Measurements from ENCODE around the gene TMIGD1. TPM values are rescaled to one million over a fixed set of nuclear protein-coding genes. Genes with fewer than 3 reads are reported as not detected.
"Not testable (repeated sequence)": the region's sequence is repeated elsewhere in the genome, so short reads cannot be mapped to it uniquely, and the experiment has no call there.

Gene TMIGD1
- total RNA-seq, 1 experiment from 2014 or later: not detected

- no peak for DNase-seq (ENCODE audit: low spot score)
Measured at GRCh38 chr17:30358055-30358760, 24.4 kb upstream of the TMIGD1 start.

DNA sequence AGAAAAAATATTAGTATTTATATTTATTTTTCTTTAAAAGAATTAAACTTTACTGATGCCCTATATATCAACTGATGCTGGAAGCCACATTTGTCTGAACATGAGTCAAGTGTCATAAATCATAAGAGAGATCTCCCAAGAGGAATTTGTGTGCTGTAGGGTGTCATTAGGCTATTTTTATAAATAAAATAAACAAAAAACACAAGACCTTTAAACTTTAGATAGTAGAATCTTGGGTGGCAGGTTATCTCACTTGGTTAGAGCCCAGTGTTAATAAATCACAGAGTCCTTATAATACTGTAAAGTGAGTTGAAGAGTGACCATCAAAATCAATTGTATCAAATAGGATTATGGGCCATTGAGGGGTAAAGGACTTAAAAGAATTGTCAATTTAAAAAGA lies 23.6 kb upstream of the TMIGD1 start:
- no peak for DNase-seq (ENCODE audit: low spot score)

DNA sequence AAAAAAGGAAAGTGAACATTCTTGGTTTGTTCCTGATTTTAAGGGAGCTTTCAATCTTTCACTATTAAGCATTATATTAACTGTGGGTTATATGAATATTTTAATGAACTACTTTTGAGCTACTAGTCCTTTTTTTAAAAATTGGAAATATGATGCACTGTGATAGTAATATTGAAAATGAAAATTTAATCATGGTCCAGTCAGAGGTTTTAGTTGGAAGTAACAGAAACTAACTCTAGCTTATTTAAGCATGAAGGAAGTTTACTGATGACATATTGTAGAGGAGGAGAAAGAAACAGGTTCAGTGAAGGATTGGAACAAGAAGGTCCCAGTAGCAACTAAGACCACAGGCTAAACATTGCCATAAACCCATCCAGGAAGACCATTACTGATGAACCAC lies 20.8 kb upstream of the TMIGD1 start:
- no peak for DNase-seq (ENCODE audit: low spot score)

DNA sequence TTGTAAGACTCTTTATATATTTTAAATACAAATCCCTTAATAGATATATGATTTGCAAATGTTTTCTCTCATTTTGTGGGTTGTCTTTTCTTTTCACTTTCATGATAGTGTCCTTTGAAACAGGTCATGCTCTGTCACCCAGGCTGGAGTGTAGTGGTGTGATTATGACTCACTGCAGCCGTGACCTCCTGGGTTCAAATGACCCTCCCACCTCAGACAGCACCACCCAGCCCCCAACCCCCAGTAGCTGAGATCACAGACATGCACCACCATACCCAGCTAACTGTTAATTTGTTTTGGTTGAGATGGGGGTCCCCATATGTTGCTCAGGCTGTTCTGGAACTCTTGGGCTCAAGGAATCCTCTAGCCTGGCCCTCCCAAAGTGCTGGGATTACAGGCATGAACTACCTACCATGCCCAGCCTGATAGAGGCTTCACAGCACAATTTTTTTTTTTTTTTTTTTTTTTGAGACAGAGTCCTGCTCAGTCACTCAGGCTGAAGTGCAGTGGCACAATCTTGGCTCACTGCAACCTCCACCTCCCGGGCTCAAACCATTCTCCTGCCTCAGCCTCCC lies 18.5 kb upstream of the TMIGD1 start:
- no peak for DNase-seq (ENCODE audit: low spot score)

GRCh38 chr17:30351735-30352134 lies 17.9 kb upstream of the TMIGD1 start:
- DNase-seq (ENCODE audit: low spot score): no peak

DNA sequence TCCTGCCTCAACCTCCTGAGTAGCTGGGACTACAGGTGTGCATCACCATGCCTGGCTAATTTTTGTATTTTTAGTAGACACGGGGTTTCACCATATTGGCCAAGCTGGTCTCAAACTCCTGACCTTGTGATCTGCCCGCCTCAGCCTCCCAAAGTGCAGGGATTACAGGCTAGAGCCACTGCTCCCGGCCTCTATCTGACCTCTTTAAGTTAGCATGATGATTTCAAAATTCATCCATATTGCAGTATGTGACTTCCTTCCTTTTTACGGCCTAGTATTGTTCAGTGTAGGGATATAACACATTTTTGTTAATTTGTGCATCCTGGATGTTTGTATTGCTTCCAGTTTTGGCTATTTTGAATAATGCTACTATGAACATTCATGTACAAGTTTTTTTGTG lies 17.4 kb upstream of the TMIGD1 start:
- not testable (repeated sequence) for DNase-seq (ENCODE audit: low spot score)

DNA sequence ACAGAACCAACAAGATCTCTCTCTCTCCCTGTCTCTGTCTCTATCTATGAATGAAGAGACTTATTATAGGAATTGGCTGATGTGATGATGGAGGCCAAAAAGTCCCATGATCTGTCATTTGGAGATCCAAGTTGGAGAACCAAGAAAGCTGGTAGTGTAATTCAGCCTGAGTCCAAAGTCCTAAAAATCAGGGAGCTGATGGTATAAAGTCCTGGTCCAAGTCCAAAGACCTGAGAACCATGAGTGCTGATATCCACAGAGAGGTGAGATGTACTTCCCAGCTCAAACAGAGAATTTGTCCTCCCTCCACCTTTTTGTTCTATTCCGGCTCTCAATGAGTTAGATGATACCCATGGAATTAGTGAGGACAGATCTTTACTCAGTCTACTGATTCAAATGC lies 15.4 kb upstream of the TMIGD1 start:
- DNase-seq (ENCODE audit: low spot score): no peak

DNA sequence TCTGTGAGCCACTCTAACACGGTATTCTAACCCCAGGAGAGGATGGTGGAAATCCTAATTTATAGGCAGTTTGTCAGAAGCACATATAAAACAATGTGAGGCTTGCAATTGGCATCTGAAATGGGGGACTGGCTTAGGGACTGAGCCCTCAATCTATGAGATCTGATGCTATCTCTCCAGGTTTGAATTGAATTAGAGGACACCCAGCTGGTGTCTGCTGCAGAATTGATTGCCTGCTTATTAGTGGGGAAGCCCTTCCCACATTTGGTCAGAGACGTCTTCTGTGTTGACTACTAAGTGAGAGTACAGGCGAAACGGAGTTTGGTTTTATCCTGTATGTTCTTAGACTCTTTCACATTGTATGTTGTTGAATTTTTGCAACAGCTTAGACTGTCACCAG lies 13.6 kb upstream of the TMIGD1 start:
- DNase-seq (ENCODE audit: low spot score): no peak

DNA sequence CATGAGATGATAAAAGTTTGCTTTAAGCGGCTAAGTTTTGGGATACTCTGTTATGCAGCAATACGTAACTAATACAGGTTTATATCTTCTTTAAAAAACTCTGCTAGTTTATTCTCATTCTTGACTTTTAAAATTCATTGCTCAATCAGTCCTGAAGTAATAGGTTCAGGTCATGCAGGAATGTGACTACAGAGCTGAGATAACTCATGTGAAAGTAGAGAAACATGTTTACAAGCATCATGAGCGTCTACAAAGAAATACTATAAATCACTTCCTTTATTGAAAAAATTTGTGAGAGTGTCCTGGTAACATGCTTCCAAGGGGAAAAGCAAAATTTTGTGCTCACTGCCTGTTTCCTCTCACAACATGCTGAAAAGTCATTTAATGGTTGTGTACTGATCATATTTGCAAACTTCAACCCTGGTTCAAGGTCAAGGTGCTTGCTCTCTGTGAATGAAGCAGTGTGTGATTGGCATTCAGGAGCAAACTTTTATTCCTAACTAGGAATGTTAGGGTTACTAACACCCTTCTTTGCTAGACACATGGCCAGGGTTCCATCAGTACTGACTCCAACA lies 12.5 kb upstream of the TMIGD1 start:
- DNase-seq (ENCODE audit: low spot score): no peak

- no peak for DNase-seq (ENCODE audit: low spot score)
Measured at GRCh38 chr17:30345527-30346075, 11.7 kb upstream of the TMIGD1 start.

- no peak for DNase-seq (ENCODE audit: low spot score)
Measured at GRCh38 chr17:30345089-30345433, 11.2 kb upstream of the TMIGD1 start.

DNA sequence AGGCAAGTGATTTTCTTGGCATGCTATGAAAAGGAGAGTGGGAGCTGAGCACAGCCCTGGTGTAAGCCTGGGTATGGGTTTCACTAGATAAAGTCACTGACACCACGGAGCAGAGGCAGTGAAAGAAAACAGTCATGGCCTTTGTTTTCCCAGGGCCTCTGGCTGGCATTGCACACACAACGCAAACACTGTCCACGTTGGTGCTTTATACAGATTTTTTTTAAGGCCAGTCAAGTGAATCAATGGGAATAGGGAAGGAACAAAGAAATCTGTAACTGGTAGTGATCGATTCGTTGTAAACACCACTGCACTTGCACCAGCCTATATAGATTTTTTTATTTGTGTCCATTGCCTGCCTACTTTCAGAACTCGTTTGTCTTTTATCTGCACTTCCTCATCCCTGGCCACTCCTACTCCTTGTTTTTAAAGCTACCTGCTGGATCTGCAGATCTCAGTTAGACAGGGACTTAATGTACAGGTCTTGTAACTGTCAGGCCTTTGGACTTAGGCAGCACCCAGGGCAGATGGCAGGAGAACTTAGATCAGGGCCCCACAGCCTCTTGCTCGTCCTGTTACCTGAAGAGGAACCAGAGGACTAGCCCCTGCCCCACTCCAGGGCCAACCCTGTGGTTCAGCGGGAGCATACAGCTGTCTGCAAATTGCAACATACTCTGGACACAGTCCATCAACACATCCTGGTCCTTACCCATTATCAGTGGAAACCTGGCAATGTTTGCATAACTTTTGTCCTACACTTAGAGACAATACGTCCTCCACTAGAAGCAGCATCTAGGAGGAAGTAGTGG lies 10.6 kb upstream of the TMIGD1 start:
- DNase-seq (ENCODE audit: low spot score): peak; percentile 84

DNA sequence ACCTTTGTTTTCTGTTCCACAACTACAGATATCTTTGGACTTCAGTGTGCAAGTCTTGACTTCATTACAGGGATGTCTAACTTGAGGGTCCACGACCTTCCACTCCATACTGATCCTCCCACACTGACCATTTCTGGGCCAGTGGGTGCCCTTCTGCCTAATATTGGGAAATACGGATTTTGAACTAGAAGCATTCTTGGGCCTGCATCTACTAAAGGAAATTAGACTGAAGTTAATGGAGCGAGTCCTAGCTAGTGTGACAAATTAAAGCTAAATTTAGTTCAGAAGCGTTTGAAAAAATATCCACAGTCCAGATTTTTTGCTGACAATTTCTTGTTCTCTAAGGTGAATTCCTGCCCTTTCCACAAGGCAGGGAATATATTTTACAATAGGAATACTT lies 9.9 kb upstream of the TMIGD1 start:
- DNase-seq (ENCODE audit: low spot score): no peak

- not testable (repeated sequence) for DNase-seq (ENCODE audit: low spot score)
Measured at GRCh38 chr17:30343244-30343643, 9.4 kb upstream of the TMIGD1 start.

GRCh38 chr17:30341703-30342249 lies 7.9 kb upstream of the TMIGD1 start:
- no peak for DNase-seq (ENCODE audit: low spot score)

DNA sequence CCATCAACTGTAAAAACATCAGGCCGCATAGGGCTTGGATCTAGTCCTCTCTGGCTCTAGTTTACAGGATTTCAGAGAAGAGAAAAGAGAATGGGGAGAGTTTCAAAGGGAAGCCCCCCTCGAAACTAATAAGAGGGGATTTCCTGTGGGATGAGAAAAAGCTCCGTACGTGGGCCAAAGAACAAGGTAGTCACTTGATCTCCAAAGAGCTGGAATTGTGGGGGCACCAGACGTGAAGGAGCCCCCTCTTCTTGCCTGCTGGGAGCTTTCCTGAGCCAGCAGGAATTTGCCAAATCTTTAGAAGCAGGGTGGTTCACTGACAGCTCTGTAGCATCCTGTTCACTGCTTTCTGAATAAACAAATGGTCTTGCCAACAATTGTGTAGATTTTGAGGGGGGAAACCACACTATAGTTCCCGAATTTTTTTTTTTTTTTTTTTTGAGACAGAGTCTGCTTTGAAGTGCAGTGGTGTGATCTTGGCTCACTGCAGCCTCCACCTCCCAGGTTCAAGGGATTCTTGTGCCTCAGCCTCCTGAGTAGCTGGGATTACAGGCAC lies 7.0 kb upstream of the TMIGD1 start:
- DNase-seq (ENCODE audit: low spot score): no peak

GRCh38 chr17:30339086-30339485 lies 5.2 kb upstream of the TMIGD1 start:
- no peak for DNase-seq (ENCODE audit: low spot score)

GRCh38 chr17:30337393-30337999 lies 3.6 kb upstream of the TMIGD1 start:
- no peak for DNase-seq (ENCODE audit: low spot score)

- DNase-seq (ENCODE audit: low spot score): peak; percentile 91
Measured at GRCh38 chr17:30336369-30337171, 2.7 kb upstream of the TMIGD1 start.

- no peak for DNase-seq (ENCODE audit: low spot score)
Measured at GRCh38 chr17:30334421-30334820, 564 bp upstream of the TMIGD1 start.

Measured in HT-29 (cell line).